Heart left ventricle (tissue), 16 donors: ENCODE results near the gene CLCN4. TPM values are rescaled to one million over a fixed set of nuclear protein-coding genes. Genes with fewer than 3 reads are reported as not detected.

ENCODE experiments used
- ATAC-seq, 4 donors: fragments of 200-7000 bp; cut with Tn5 transposase; one replicate each; pipeline ENCODE4 v1.9.1; 2020 to 2022; ENCODE audit warnings: moderate library complexity in 4 of 4, mild to moderate bottlenecking in 3 of 4, moderate number of reproducible peaks in 1 of 4
- DNase-seq, 5 donors: peaks; one replicate each; pipeline ENCODE4 v3.0.0-alpha.2; 2020
- H3K27ac ChIP-seq, 12 donors: fragments of 200-600 bp; sonication (generic) in 4 of 12; one replicate each; pipeline versions ENCODE4 v1.5.0 to v1.8.0; 2016 to 2022; ENCODE audit warnings: mild to moderate bottlenecking in 2 of 12
- H3K27me3 ChIP-seq, 9 donors: fragments of 200-600 bp; sonication (generic) in 2 of 9; one replicate each; pipeline versions ENCODE4 v1.5.1 to v1.8.0; 2016 to 2022; ENCODE audit warnings: mild to moderate bottlenecking in 3 of 9
- H3K36me3 ChIP-seq, 9 donors: fragments of 200-600 bp; sonication (generic) in 2 of 9; one replicate each; pipeline versions ENCODE4 v1.5.0 to v1.8.0; 2018 to 2022; ENCODE audit warnings: mild to moderate bottlenecking in 2 of 9
- H3K4me1 ChIP-seq, 12 donors: fragments of 200-600 bp; sonication (generic) in 4 of 12; one replicate each; pipeline versions ENCODE4 v1.5.0 to v1.8.0; 2016 to 2022; ENCODE audit warnings: mild to moderate bottlenecking in 3 of 12
- H3K4me3 ChIP-seq, 12 donors: fragments of 200-600 bp; sonication (generic) in 4 of 12; one replicate each; pipeline versions ENCODE4 v1.5.0 to v1.8.0; 2017 to 2022; ENCODE audit warnings: mild to moderate bottlenecking in 9 of 12, moderate library complexity in 4 of 12
- H3K9me3 ChIP-seq, 12 donors: fragments of 200-600 bp; sonication (generic) in 4 of 12; one replicate each; pipeline versions ENCODE4 v1.5.0 to v1.8.0; 2016 to 2022; ENCODE audit warnings: mild to moderate bottlenecking in 1 of 12
- CTCF ChIP-seq, 12 donors: fragments of 200-600 bp; sonication (generic) in 4 of 12; IDR thresholded peaks; one replicate each; pipeline versions ENCODE4 v1.5.0 to v1.8.0; 2018 to 2022; ENCODE audit warnings: antibody characterized with exemption in 12 of 12, mild to moderate bottlenecking in 5 of 12
- POLR2A ChIP-seq, 2 donors: fragments of 450-650 bp; IDR thresholded peaks; one replicate each; pipeline ENCODE4 v1.6.1; 2017; ENCODE audit warnings: antibody characterized with exemption in 2 of 2, mild to moderate bottlenecking in 2 of 2, moderate library complexity in 2 of 2
- WGBS, 4 donors: extraction: QIAGEN DNeasy Blood & Tissue Kit in 2 of 4; methylation state at CpG; one replicate each; pipeline versions ENCODE4 v1.1.5 to v1.1.7; 2013 to 2018; 5-methylcytosine and 5-hydroxymethylcytosine counted together
- intact Hi-C, 10 donors: fragments of 100-400 bp; cut with DNase I; formaldehyde crosslinking; loops; one replicate each; pipeline versions ENCODE4 v1.11.1 to v1.14.2; 2022
- polyA plus RNA-seq, 2 donors: library from polyadenylated mRNA; stranded (reverse); fragments of 200-250 nt; gene quantifications; one replicate each; pipeline ENCODE4 v1.2.3, GENCODE V29; 2013
- total RNA-seq, 9 donors: library from RNA; depleted of rRNA in 2 of 9; stranded (reverse); fragments of >200 nt in 2 of 9; fragmentation: NEBNext Ultra II Directional in 3 of 9; extraction: Animal tissue kit (Norgen Biotek cat#: 25700) in 3 of 9; gene quantifications; one replicate each; pipeline versions ENCODE4 v1.1.0 to v1.2.4, GENCODE V29; 2016 to 2023
- donor health status: ischemic (EF 13 %, LVEDD 7.1; RV severe dilation, severe dysfunction).
- donor health status: healthy with polysubstance abuse.
- donor health status: DM: no; HTN: yes; CAD: no.
- donor health status: DM: no; HTN: no; CAD: no.
- donor health status: ischemic (EF 25% LVEDD 6.9; RV normal size, moderate dysfunction).
- donor health status: ischemic (EF 25% LVEDD 5.7; RV mildly dilated, moderate dysfunction).
- donor health status: healthy.
- donor health status: DM: yes; HTN: yes; CAD: no.
- donor health status: ischemic (EF 35%, LVEDD 5.7; RV mildly dilated, moderate dysfunction).
- donor health status: nonischemic (EF 11% LVEDD 7.7; RV severe dilation, severe dysfunction).
- donor health status: DM: yes; HTN: yes; CAD: no.
- donor health status: PGD.
- donor health status: ischemic (EF 29% LVEDD 5.4; RV normal size, mild dysfunction).
- donor health status: nonischemic (EF 23%, LVEDD 6.1; RV moderate dilation, normal function).

CLCN4 gene
- total and polyA plus RNA-seq, 11 donors: 6.4 to 39.0 (median 29.2) TPM

DNA sequence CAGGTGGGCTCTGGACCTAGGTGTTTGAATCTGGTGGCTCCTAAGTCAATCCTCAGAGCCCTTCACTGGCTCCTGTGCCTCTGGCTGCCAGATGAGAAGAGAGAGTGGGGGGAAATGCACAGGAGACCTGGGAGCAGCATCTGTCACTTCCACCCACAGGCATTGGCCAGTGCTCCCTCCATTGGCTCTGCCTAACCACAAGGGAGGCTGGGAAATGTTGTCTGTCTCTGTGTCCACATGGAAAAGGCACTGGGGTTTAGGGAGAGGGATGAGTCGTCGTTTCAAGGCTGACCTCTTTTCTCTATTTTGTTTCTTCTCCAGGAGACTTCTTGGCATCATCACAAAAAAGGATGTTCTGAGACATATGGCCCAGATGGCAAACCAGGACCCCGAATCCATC is 76.4 kb downstream of the CLCN4 start:
- WGBS, 4 donors: 57 to 83% (median 65%) methylated on average over 3 of the region's 3 CpGs
- Histone ChIP-seq H3K36me3 (peaks cover 0 to 7% (median 0%) of the 10 kb centered on the region in 9 donors), H3K9me3 (no peaks in the 10 kb centered on the region), H3K4me3 (no peak overlapping the region), H3K27me3 (no peaks in the 10 kb centered on the region), H3K27ac (peak overlapping the region in 1 of 12 donors; percentile 3), H3K4me1 (no peaks in the 10 kb centered on the region)
- ATAC-seq: peak in 1 of 4 donors; percentile 33
- intact Hi-C loops: no loop called here
- no peak for DNase-seq
- TF ChIP-seq CTCF (IDR thresholded peaks at IDR 0.05) (no peak), POLR2A (IDR thresholded peaks at IDR 0.05) (no peak)

DNA sequence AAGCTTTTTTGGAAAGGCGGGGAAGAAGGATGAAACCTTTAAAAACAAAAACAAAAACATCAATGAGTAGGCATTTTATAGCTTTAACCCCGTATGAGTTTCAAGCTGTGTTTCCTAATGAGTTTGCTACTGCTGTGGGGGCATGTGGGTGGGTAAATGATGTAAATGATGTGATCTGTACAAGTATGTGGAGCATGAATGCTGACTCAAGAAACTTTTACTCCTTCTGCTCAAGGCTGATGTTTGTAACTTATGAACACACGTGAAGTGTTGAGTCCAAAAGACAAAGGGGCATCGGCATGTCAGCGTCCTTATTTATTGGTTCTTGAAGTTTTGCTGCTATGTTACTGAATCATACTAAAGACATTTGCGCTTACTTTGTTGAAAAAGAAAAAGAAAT is 76.9 kb downstream of the CLCN4 start:
- DNase-seq (no peak), ATAC-seq (no peak)
- Histone ChIP-seq H3K4me1 (no peaks in the 10 kb centered on the region), H3K27me3 (no peaks in the 10 kb centered on the region), H3K27ac (no peak overlapping the region), H3K4me3 (no peak overlapping the region), H3K36me3 (peaks cover 0 to 7% (median 0%) of the 10 kb centered on the region in 9 donors), H3K9me3 (no peaks in the 10 kb centered on the region)
- TF ChIP-seq CTCF (IDR thresholded peaks at IDR 0.05) (no peak), POLR2A (IDR thresholded peaks at IDR 0.05) (no peak)
- intact Hi-C loops: no loop called here
- WGBS, 4 donors: 78 to 93% (median 85%) methylated on average over 6 of the region's 6 CpGs

- TF ChIP-seq CTCF (IDR thresholded peaks at IDR 0.05): no peak
- TF ChIP-seq POLR2A (IDR thresholded peaks at IDR 0.05): no peak
- intact Hi-C loops: no loop called here
- no peak overlapping the region for H3K4me3 ChIP-seq
- H3K36me3 ChIP-seq: peaks cover 0 to 7% (median 0%) of the 10 kb centered on the region in 9 donors
- DNase-seq (no peak), ATAC-seq (peak in 3 of 4 donors; percentile 66 to 75 (median 74))
- 73 to 82% (median 75%) methylated on average over 7 of the region's 7 CpGs for WGBS, 4 donors
- H3K4me1 ChIP-seq: no peaks in the 10 kb centered on the region
- peak overlapping the region in 2 of 12 donors; percentile 17 to 46 for H3K27ac ChIP-seq
- no peaks in the 10 kb centered on the region for H3K27me3 ChIP-seq
- no peaks in the 10 kb centered on the region for H3K9me3 ChIP-seq
Observed at GRCh38 chrX:10235851-10236250, 79.1 kb downstream of the CLCN4 start.

GRCh38 chrX:10237241-10237640 is 80.5 kb downstream of the CLCN4 start:
- H3K9me3 ChIP-seq: no peaks in the 10 kb centered on the region
- ATAC-seq: no peak
- H3K27me3 ChIP-seq: no peaks in the 10 kb centered on the region
- no peak overlapping the region for H3K27ac ChIP-seq
- TF ChIP-seq CTCF (IDR thresholded peaks at IDR 0.05) (no peak), POLR2A (IDR thresholded peaks at IDR 0.05) (no peak)
- intact Hi-C loops: no loop called here
- DNase-seq: no peak
- H3K4me1 ChIP-seq: no peaks in the 10 kb centered on the region
- peaks cover 0 to 7% (median 0%) of the 10 kb centered on the region in 9 donors for H3K36me3 ChIP-seq
- WGBS, 4 donors: 75 to 94% (median 80%) methylated on average over 7 of the region's 7 CpGs
- no peak overlapping the region for H3K4me3 ChIP-seq
